ENCODE data around the gene CRLF1. TPM values are rescaled to one million over a fixed set of nuclear protein-coding genes. Genes with fewer than 3 reads are reported as not detected.
A peak's percentile ranks its signal among the peaks of the same experiment; 100 is the strongest.

The CRLF1 gene
- total RNA-seq, 4 donors from 2014 or later: 21.2 to 65.5 (median 47.9) TPM

- H3K4me1 ChIP-seq: peaks cover 22% of the 10 kb centered on the region
- WGBS: 76% methylated on average over 16 of the region's 25 CpGs
- no peak for DNase-seq (ENCODE audit: low spot score in 2 of 2)
- no peak overlapping the region for H3K4me3 ChIP-seq
- H3K27ac ChIP-seq: no peak overlapping the region
- TF ChIP-seq POLR2A (IDR thresholded peaks at IDR 0.05): no peak
- no peak for TF ChIP-seq EP300 (IDR thresholded peaks at IDR 0.05)
- TF ChIP-seq CTCF (IDR thresholded peaks at IDR 0.05): no peak
- TF ChIP-seq POLR2AphosphoS5 (IDR thresholded peaks at IDR 0.05): no peak
- no peaks in the 10 kb centered on the region for H3K9me3 ChIP-seq
- peaks cover 22% of the 10 kb centered on the region for H3K27me3 ChIP-seq
- H3K36me3 ChIP-seq: no peaks in the 10 kb centered on the region
Observed at GRCh38 chr19:18597809-18598660, 8.6 kb downstream of the CRLF1 start.

- no peak overlapping the region for H3K4me3 ChIP-seq
- no peaks in the 10 kb centered on the region for H3K9me3 ChIP-seq
- 69% methylated on average over 19 of the region's 21 CpGs for WGBS
- H3K4me1 ChIP-seq: peaks cover 26% of the 10 kb centered on the region
- peak in 1 of 2 donors; percentile 69 for DNase-seq (ENCODE audit: low spot score in 2 of 2)
- H3K27me3 ChIP-seq: peaks cover 22% of the 10 kb centered on the region
- peaks cover 3% of the 10 kb centered on the region for H3K36me3 ChIP-seq
- no peak for TF ChIP-seq POLR2A (IDR thresholded peaks at IDR 0.05)
- TF ChIP-seq POLR2AphosphoS5 (IDR thresholded peaks at IDR 0.05): no peak
- no peak for TF ChIP-seq EP300 (IDR thresholded peaks at IDR 0.05)
- no peak for TF ChIP-seq CTCF (IDR thresholded peaks at IDR 0.05)
- H3K27ac ChIP-seq: no peak overlapping the region
Observed at GRCh38 chr19:18596752-18597157, 9.8 kb downstream of the CRLF1 start.

- H3K27ac ChIP-seq: no peak overlapping the region
- no peak for TF ChIP-seq POLR2AphosphoS5 (IDR thresholded peaks at IDR 0.05)
- no peak for TF ChIP-seq EP300 (IDR thresholded peaks at IDR 0.05)
- no peak for TF ChIP-seq CTCF (IDR thresholded peaks at IDR 0.05)
- TF ChIP-seq POLR2A (IDR thresholded peaks at IDR 0.05): no peak
- H3K9me3 ChIP-seq: no peaks in the 10 kb centered on the region
- H3K4me3 ChIP-seq: no peak overlapping the region
- WGBS: 73% methylated on average over 5 of the region's 6 CpGs
- H3K4me1 ChIP-seq: peaks cover 32% of the 10 kb centered on the region
- no peak for DNase-seq (ENCODE audit: low spot score in 2 of 2)
- H3K36me3 ChIP-seq: peaks cover 11% of the 10 kb centered on the region
- H3K27me3 ChIP-seq: peaks cover 22% of the 10 kb centered on the region
Observed at GRCh38 chr19:18595475-18595874, 11.1 kb downstream of the CRLF1 start.

GRCh38 chr19:18594824-18595373 is 11.7 kb downstream of the CRLF1 start:
- H3K9me3 ChIP-seq: no peaks in the 10 kb centered on the region
- DNase-seq (ENCODE audit: low spot score in 2 of 2): no peak
- peaks cover 22% of the 10 kb centered on the region for H3K27me3 ChIP-seq
- TF ChIP-seq POLR2A (IDR thresholded peaks at IDR 0.05) (no peak), CTCF (IDR thresholded peaks at IDR 0.05) (no peak), POLR2AphosphoS5 (IDR thresholded peaks at IDR 0.05) (no peak), EP300 (IDR thresholded peaks at IDR 0.05) (no peak)
- H3K4me1 ChIP-seq: peaks cover 37% of the 10 kb centered on the region
- H3K4me3 ChIP-seq: peak overlapping the region; percentile 42
- H3K36me3 ChIP-seq: peaks cover 11% of the 10 kb centered on the region
- 43% methylated on average over 10 of the region's 26 CpGs for WGBS
- H3K27ac ChIP-seq: no peak overlapping the region

GRCh38 chr19:18594096-18594823 is 12.3 kb downstream of the CRLF1 start:
- Histone ChIP-seq H3K36me3 (peaks cover 11% of the 10 kb centered on the region), H3K4me1 (peaks cover 43% of the 10 kb centered on the region), H3K27me3 (peaks cover 15% of the 10 kb centered on the region), H3K27ac (no peak overlapping the region), H3K4me3 (peak overlapping the region; percentile 42), H3K9me3 (no peaks in the 10 kb centered on the region)
- DNase-seq (ENCODE audit: low spot score in 2 of 2): no peak
- 3% methylated on average over 28 of the region's 54 CpGs for WGBS
- TF ChIP-seq CTCF (IDR thresholded peaks at IDR 0.05): peak; percentile 91 to 97
- no peak for TF ChIP-seq POLR2A (IDR thresholded peaks at IDR 0.05)
